ENCODE data around the gene GALNS.

The GALNS gene

GRCh38 chr16:88871349-88871702 is 14.6 kb upstream of the GALNS start:
- no peak overlapping the region for H3K4me3 ChIP-seq (ENCODE audit: low read depth, low read length, poor library complexity, severe bottlenecking)
- no peaks in the 10 kb centered on the region for H3K79me2 ChIP-seq (ENCODE audit: insufficient read depth, low read length)
- no peaks in the 10 kb centered on the region for H3K4me1 ChIP-seq (ENCODE audit: insufficient read depth, low read length, severe bottlenecking)
- TF ChIP-seq EZH2 (IDR thresholded peaks at IDR 0.05; ENCODE audit: borderline replicate concordance, low read length) (no peak), CTCF (IDR thresholded peaks at IDR 0.05; ENCODE audit: low read length) (no peak)
- no peak overlapping the region for H3K9ac ChIP-seq (ENCODE audit: low read length)
- H3K27me3 ChIP-seq (ENCODE audit: insufficient read depth, low read length), result peaks cover 26% of the 10 kb centered on the region
- no peaks in the 10 kb centered on the region for H3K9me3 ChIP-seq (ENCODE audit: low read length)
- H3K27ac ChIP-seq (ENCODE audit: low read depth, low read length, poor library complexity, severe bottlenecking), result no peak overlapping the region
- H3K4me2 ChIP-seq (ENCODE audit: low read length), result no peak overlapping the region
- no peaks in the 10 kb centered on the region for H3K9me2 ChIP-seq (ENCODE audit: low read depth, low read length)
- H4K20me1 ChIP-seq (ENCODE audit: insufficient read depth, low read length), result no peaks in the 10 kb centered on the region
- no peak overlapping the region for H2AFZ ChIP-seq (ENCODE audit: low read length)
- no peaks in the 10 kb centered on the region for H3F3A ChIP-seq (ENCODE audit: insufficient read depth, low read length)
- no peaks in the 10 kb centered on the region; the same call in 1 of the 2 replicates for H3K36me3 ChIP-seq (ENCODE audit: insufficient read depth, low read length)

GRCh38 chr16:88870608-88871348 is 14.0 kb upstream of the GALNS start:
- H3K27me3 ChIP-seq (ENCODE audit: insufficient read depth, low read length), result peaks cover 26% of the 10 kb centered on the region
- no peak overlapping the region for H3K4me3 ChIP-seq (ENCODE audit: low read depth, low read length, poor library complexity, severe bottlenecking)
- no peaks in the 10 kb centered on the region for H3K4me1 ChIP-seq (ENCODE audit: insufficient read depth, low read length, severe bottlenecking)
- no peaks in the 10 kb centered on the region for H3F3A ChIP-seq (ENCODE audit: insufficient read depth, low read length)
- H4K20me1 ChIP-seq (ENCODE audit: insufficient read depth, low read length), result no peaks in the 10 kb centered on the region
- H2AFZ ChIP-seq (ENCODE audit: low read length), result no peak overlapping the region
- H3K9me3 ChIP-seq (ENCODE audit: low read length), result no peaks in the 10 kb centered on the region
- H3K4me2 ChIP-seq (ENCODE audit: low read length), result no peak overlapping the region
- H3K36me3 ChIP-seq (ENCODE audit: insufficient read depth, low read length), result no peaks in the 10 kb centered on the region; the same call in 1 of the 2 replicates
- no peak overlapping the region for H3K9ac ChIP-seq (ENCODE audit: low read length)
- no peaks in the 10 kb centered on the region for H3K9me2 ChIP-seq (ENCODE audit: low read depth, low read length)
- H3K27ac ChIP-seq (ENCODE audit: low read depth, low read length, poor library complexity, severe bottlenecking), result no peak overlapping the region
- TF ChIP-seq CTCF (IDR thresholded peaks at IDR 0.05; ENCODE audit: low read length) (no peak), EZH2 (IDR thresholded peaks at IDR 0.05; ENCODE audit: borderline replicate concordance, low read length) (no peak)
- no peaks in the 10 kb centered on the region for H3K79me2 ChIP-seq (ENCODE audit: insufficient read depth, low read length)

- Histone ChIP-seq H3K36me3 (ENCODE audit: insufficient read depth, low read length) (no peaks in the 10 kb centered on the region), H3K9ac (ENCODE audit: low read length) (no peak overlapping the region), H3K4me1 (ENCODE audit: insufficient read depth, low read length, severe bottlenecking) (no peaks in the 10 kb centered on the region), H4K20me1 (ENCODE audit: insufficient read depth, low read length) (no peaks in the 10 kb centered on the region), H3K9me2 (ENCODE audit: low read depth, low read length) (no peaks in the 10 kb centered on the region), H3K27ac (ENCODE audit: low read depth, low read length, poor library complexity, severe bottlenecking) (no peak overlapping the region), H3K9me3 (ENCODE audit: low read length) (no peaks in the 10 kb centered on the region), H3K27me3 (ENCODE audit: insufficient read depth, low read length) (peaks cover 26% of the 10 kb centered on the region), H3K4me3 (ENCODE audit: low read depth, low read length, poor library complexity, severe bottlenecking) (no peak overlapping the region), H2AFZ (ENCODE audit: low read length) (no peak overlapping the region), H3K4me2 (ENCODE audit: low read length) (no peak overlapping the region), H3K79me2 (ENCODE audit: insufficient read depth, low read length) (no peaks in the 10 kb centered on the region), H3F3A (ENCODE audit: insufficient read depth, low read length) (no peaks in the 10 kb centered on the region)
- TF ChIP-seq EZH2 (IDR thresholded peaks at IDR 0.05; ENCODE audit: borderline replicate concordance, low read length), result no peak
- TF ChIP-seq CTCF (IDR thresholded peaks at IDR 0.05; ENCODE audit: low read length), result no peak
Observed at GRCh38 chr16:88869673-88869980, 12.9 kb upstream of the GALNS start.

Data from OCI-LY1 (cell line).